ENCODE measurements around the gene AK9. TPM values are rescaled to one million over a fixed set of nuclear protein-coding genes. Genes with fewer than 3 reads are reported as not detected.

The AK9 gene
- polyA plus RNA-seq, 1 of the 3 experiments (the other 2 are of a cell fraction): 0.76 TPM

DNA sequence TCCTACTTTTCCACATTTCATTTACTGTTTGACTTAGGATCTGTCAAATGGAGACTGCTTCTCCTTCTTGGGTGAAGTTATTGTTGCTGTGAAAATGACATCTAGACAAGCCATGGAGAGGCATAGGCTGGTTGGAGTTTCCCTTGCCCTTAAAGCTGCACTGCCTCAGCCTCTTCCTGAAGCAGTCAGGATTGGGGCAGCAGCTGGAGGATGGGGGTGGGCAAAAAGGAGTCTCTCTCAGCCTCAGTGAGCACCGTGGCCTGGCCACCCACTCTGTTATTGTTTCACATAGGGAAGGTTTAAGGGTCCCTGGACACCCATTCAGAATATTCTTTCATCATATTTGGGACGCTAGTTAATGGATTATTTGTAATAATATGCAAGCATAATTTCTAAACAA, 200.3 kb downstream of the AK9 start:
- Histone ChIP-seq H3K27me3 (ENCODE audit: insufficient read depth) (no peaks in the 10 kb centered on the region; the same call in 1 of the 2 replicates), H3K36me3 (replicated peaks in 1 of 2; ENCODE audit: control insufficient read depth in 1 of 2, insufficient read depth in 2 of 2, low read length in 1 of 2) (no peaks in the 10 kb centered on the region), H3K9me3 (no peaks in the 10 kb centered on the region), H3K9me2 (no peaks in the 10 kb centered on the region), H3K9ac (no peak overlapping the region), H4K20me1 (ENCODE audit: insufficient read depth) (no peaks in the 10 kb centered on the region), H3K4me3 (ENCODE audit: low read depth in 2 of 2, low read length in 1 of 2) (no peak overlapping the region), H3K79me2 (ENCODE audit: insufficient read depth) (no peaks in the 10 kb centered on the region), H3K27ac (ENCODE audit: low read depth in 2 of 2, low read length in 1 of 2) (no peak overlapping the region), H3K4me1 (ENCODE audit: control insufficient read depth in 1 of 2, insufficient read depth in 2 of 2, low read depth in 1 of 2, low read length in 1 of 2) (no peaks in the 10 kb centered on the region), H3F3A (replicated peaks; ENCODE audit: insufficient read depth) (no peaks in the 10 kb centered on the region), H3K4me2 (no peak overlapping the region), H2AFZ (ENCODE audit: low read depth) (no peak overlapping the region)
- no peak for DNase-seq
- TF ChIP-seq RAD21 (IDR thresholded peaks at IDR 0.05; ENCODE audit: low read length) (no peak), SMC3 (IDR thresholded peaks at IDR 0.05; ENCODE audit: low read depth, low read length) (no peak), FOXM1 (IDR thresholded peaks at IDR 0.05; ENCODE audit: low read depth) (no peak), ELF1 (IDR thresholded peaks at IDR 0.05) (no peak)
- TF ChIP-seq, protein P1, sequence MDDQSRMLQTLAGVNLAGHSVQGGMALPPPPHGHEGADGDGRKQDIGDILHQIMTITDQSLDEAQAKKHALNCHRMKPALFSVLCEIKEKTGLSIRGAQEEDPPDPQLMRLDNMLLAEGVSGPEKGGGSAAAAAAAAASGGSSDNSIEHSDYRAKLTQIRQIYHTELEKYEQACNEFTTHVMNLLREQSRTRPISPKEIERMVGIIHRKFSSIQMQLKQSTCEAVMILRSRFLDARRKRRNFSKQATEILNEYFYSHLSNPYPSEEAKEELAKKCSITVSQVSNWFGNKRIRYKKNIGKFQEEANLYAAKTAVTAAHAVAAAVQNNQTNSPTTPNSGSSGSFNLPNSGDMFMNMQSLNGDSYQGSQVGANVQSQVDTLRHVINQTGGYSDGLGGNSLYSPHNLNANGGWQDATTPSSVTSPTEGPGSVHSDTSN (IDR thresholded peaks at IDR 0.05): no peak
- ChIA-PET CTCF (interaction anchor here (1.1 kb wide), 1 partner anchor 549 kb away, joined by 3 read pairs; no protein-coding TSS in a partner anchor), POLR2A (no interaction called here)
- WGBS (ENCODE audit: low lambda C conversion rate): 51% methylated on average over 2 of the region's 2 CpGs

DNA sequence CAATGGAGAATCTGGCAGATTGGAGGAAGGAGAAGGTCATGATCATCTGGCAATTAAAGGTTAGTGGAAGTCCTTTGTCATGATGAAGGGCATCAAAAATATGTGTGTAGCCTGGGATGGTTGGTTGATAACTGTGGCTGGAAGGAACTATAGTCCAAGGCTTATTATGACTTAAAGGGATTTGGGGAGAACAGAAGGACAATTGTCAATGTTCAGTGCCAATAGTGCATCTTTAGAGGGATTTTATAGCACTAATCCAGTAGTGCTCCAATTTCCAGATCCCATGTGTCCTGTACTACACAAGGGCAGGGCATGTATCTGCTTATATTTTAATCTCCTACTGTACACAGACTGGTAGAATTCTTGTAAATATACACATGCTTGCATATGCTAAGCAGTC, 203.0 kb downstream of the AK9 start:
- H3K4me3 ChIP-seq (ENCODE audit: low read depth in 2 of 2, low read length in 1 of 2): no peak overlapping the region
- no peak for DNase-seq
- no peaks in the 10 kb centered on the region for H3K79me2 ChIP-seq (ENCODE audit: insufficient read depth)
- CTCF ChIA-PET: no interaction called here
- H3K27me3 ChIP-seq (ENCODE audit: insufficient read depth): no peaks in the 10 kb centered on the region
- H3K4me1 ChIP-seq (ENCODE audit: control insufficient read depth in 1 of 2, insufficient read depth in 2 of 2, low read depth in 1 of 2, low read length in 1 of 2): no peaks in the 10 kb centered on the region; a peak in 1 of 4 replicates
- no peak overlapping the region for H3K9ac ChIP-seq
- H3K36me3 ChIP-seq (replicated peaks in 1 of 2; ENCODE audit: control insufficient read depth in 1 of 2, insufficient read depth in 2 of 2, low read length in 1 of 2): no peaks in the 10 kb centered on the region
- TF ChIP-seq EP300 (IDR thresholded peaks at IDR 0.05; ENCODE audit: borderline replicate concordance in 1 of 2, low read depth in 1 of 2, low read length in 1 of 2): no peak
- TF ChIP-seq RXRA (IDR thresholded peaks at IDR 0.05; ENCODE audit: borderline replicate concordance, low read depth): no peak
- no peak for TF ChIP-seq RAD21 (IDR thresholded peaks at IDR 0.05; ENCODE audit: low read length)
- no peak for TF ChIP-seq CHD2 (IDR thresholded peaks at IDR 0.05; ENCODE audit: low read length, partially characterized antibody)
- TF ChIP-seq NFIC (IDR thresholded peaks at IDR 0.05; ENCODE audit: borderline replicate concordance): no peak
- TF ChIP-seq, protein P2, sequence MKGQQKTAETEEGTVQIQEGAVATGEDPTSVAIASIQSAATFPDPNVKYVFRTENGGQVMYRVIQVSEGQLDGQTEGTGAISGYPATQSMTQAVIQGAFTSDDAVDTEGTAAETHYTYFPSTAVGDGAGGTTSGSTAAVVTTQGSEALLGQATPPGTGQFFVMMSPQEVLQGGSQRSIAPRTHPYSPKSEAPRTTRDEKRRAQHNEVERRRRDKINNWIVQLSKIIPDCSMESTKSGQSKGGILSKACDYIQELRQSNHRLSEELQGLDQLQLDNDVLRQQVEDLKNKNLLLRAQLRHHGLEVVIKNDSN (IDR thresholded peaks at IDR 0.05; ENCODE audit: borderline replicate concordance, low read depth): no peak
- TF ChIP-seq, protein P3, sequence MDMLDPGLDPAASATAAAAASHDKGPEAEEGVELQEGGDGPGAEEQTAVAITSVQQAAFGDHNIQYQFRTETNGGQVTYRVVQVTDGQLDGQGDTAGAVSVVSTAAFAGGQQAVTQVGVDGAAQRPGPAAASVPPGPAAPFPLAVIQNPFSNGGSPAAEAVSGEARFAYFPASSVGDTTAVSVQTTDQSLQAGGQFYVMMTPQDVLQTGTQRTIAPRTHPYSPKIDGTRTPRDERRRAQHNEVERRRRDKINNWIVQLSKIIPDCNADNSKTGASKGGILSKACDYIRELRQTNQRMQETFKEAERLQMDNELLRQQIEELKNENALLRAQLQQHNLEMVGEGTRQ (IDR thresholded peaks at IDR 0.05; ENCODE audit: borderline replicate concordance, low read depth, low read length): no peak
- no peak for TF ChIP-seq SIN3A (IDR thresholded peaks at IDR 0.05; ENCODE audit: borderline replicate concordance, low read depth, low read length)
- TF ChIP-seq, protein P4, sequence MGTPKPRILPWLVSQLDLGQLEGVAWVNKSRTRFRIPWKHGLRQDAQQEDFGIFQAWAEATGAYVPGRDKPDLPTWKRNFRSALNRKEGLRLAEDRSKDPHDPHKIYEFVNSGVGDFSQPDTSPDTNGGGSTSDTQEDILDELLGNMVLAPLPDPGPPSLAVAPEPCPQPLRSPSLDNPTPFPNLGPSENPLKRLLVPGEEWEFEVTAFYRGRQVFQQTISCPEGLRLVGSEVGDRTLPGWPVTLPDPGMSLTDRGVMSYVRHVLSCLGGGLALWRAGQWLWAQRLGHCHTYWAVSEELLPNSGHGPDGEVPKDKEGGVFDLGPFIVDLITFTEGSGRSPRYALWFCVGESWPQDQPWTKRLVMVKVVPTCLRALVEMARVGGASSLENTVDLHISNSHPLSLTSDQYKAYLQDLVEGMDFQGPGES (IDR thresholded peaks at IDR 0.05; ENCODE audit: low read depth, low read length): no peak
- TF ChIP-seq SMC3 (IDR thresholded peaks at IDR 0.05; ENCODE audit: low read depth, low read length): no peak
- no peak for TF ChIP-seq JUND (IDR thresholded peaks at IDR 0.05)
- no peak for TF ChIP-seq FOXM1 (IDR thresholded peaks at IDR 0.05; ENCODE audit: low read depth)
- TF ChIP-seq, protein P5, sequence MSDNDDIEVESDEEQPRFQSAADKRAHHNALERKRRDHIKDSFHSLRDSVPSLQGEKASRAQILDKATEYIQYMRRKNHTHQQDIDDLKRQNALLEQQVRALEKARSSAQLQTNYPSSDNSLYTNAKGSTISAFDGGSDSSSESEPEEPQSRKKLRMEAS (IDR thresholded peaks at IDR 0.05; ENCODE audit: low read depth): no peak
- no peak for TF ChIP-seq MEF2A (IDR thresholded peaks at IDR 0.05; ENCODE audit: borderline replicate concordance, low read depth)
- no peak for TF ChIP-seq TAF1 (IDR thresholded peaks at IDR 0.05; ENCODE audit: borderline replicate concordance, low read depth, low read length)
- TF ChIP-seq RFX5 (IDR thresholded peaks at IDR 0.05; ENCODE audit: low read length): no peak
- TF ChIP-seq, protein P1 (IDR thresholded peaks at IDR 0.05): no peak
- no peak for TF ChIP-seq TCF12 (IDR thresholded peaks at IDR 0.05)
- no peak for TF ChIP-seq RCOR1 (IDR thresholded peaks at IDR 0.05; ENCODE audit: low read length)
- H3K4me2 ChIP-seq: no peak overlapping the region
- H3F3A ChIP-seq (replicated peaks; ENCODE audit: insufficient read depth): peaks cover 4% of the 10 kb centered on the region
- H4K20me1 ChIP-seq (ENCODE audit: insufficient read depth): no peaks in the 10 kb centered on the region
- no peaks in the 10 kb centered on the region for H3K9me3 ChIP-seq
- H3K27ac ChIP-seq (ENCODE audit: low read depth in 2 of 2, low read length in 1 of 2): no peak overlapping the region
- POLR2A ChIA-PET: no interaction called here
- H2AFZ ChIP-seq (ENCODE audit: low read depth): no peak overlapping the region
- no peaks in the 10 kb centered on the region for H3K9me2 ChIP-seq
